NCI-H226 (cell line): ENCODE results near the gene PMVK.
"Not testable (repeated sequence)": the region's sequence is repeated elsewhere in the genome, so short reads cannot be mapped to it uniquely, and the experiment has no call there.

Experiments
- DNase-seq: peaks from one replicate; pipeline ENCODE4 v3.0.0-alpha.2; 2015

PMVK gene

DNA sequence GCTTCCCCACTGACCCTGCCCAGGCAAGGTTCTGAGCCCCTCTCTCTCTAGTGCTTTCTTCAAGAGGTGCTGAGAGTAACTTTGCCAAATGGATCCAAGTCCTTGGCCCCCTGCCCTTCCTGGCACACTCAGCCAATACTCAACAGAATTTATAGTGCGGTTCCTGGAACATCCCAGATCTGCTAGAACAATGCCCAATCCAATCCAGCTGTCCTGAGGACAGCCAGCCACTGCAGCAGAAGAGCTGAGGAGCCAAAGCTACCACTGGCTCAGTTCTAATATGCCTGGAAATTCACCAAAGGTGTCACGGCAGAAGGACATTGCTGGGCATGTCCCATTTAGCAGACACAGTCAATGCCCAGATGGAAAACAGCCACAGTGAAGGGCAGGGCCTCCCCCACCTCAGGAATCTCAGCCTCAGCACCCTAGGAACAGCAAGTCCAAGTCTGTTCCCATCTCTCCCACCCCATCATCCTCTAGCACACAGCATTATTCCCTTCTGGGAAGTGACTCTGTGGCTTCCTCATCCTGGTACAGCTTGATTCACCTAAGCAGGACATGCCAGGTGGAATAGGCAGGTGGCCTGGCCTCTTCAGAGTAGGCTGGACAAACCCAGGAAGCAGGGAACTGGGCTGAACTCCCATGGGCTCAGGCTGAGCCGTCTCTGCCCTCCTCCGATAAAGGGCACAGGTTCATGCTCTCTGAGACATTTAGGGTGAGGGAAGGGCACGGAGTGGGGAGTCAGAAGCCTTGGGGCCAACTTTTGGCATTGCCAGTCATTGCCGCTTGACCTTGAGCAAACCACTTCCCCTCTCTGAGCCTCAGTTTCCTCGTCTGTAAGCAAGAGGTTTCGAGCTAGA is 24.6 kb downstream of the PMVK start:
- DNase-seq: no peak

GRCh38 chr1:154910851-154911250 is 25.7 kb downstream of the PMVK start:
- DNase-seq: no peak

DNA sequence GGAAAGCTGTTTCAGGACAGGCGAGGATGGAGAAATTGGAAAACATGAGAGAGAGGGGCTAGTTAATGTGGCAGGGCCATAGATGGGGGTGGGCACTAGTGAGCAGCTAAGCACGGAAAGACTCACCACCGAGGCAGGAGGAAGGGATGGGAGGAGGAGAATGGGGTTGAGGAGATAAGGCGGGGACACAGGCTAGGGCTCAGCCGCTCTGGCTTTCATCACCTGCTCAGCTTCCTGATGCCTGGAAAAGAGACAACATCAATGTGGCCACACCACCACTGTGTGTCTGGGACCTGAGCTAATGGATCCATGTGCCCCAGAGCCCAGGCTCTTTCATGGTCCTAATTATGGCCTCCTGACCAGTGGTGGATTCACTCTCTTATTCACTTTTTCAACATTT is 27.6 kb downstream of the PMVK start:
- DNase-seq: no peak

- DNase-seq: not testable (repeated sequence)
Measured at GRCh38 chr1:154908129-154908528, 28.4 kb downstream of the PMVK start.

DNA sequence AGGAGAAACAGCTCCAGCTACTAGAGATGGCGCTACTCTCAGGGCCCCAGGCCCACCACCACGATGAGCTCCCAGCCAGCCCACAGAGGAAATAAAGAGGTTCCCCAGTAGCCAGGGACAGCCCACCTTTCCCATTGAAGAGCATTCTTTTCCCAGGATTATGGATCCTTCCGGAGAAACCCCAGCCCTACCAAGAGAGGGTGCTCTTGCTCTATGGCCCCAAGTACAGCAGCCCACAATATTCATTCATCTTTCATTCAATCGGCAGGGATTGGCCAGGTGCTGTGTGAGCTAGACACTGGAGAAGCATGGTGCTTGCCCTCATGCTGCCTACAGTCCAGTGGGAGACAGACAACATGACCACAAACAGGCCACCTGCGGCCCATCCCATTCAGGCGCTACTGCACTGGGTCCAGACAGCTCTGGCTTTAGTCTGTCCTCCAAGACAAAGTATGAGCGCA is 29.9 kb downstream of the PMVK start:
- DNase-seq: no peak

DNA sequence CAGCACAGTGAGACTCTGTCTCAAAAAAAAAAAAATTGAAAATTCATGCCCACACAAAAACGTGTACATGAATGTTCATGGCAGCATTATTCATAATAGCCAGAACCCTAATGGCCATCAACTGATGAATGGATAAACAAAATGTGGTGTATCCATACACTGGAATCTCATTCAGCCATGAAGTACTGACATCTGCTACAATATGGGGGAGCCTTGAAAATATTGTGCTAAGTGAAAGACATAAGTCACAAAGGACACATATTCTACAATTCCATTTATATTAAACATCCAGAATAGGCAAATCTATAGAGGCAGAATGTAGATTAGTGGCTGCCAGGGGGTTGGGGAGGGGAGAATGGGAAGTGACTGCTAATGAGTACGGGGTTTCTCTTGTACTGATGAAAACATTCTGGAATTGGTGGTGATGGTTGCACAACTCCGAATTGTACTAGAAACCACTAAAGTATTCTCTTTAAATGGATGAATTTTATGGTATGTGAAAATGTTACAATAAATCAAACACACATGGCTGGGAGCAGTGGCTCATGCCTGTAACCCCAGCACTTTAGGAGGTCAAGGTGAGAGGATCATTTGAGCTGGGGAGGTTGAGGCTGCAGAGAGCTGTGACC is 33.5 kb downstream of the PMVK start:
- no peak for DNase-seq

DNA sequence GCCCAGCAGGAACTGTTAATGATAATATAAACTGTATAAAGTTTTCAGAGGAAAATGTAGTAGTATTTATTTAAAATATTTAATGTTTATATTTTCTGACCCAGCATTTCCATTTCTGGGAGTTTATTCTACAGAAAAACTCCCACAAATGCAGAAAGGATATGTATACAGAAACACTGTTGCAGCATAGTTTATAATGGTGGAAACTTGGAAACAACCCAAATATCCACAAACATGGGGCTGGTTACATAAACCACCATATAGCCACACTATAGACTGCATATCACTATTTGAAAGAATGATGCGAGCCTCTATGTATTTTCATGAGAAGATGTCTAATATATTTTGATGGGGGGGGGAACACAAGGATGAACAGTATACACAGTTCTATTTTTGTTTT is 34.9 kb downstream of the PMVK start:
- DNase-seq: no peak

DNA sequence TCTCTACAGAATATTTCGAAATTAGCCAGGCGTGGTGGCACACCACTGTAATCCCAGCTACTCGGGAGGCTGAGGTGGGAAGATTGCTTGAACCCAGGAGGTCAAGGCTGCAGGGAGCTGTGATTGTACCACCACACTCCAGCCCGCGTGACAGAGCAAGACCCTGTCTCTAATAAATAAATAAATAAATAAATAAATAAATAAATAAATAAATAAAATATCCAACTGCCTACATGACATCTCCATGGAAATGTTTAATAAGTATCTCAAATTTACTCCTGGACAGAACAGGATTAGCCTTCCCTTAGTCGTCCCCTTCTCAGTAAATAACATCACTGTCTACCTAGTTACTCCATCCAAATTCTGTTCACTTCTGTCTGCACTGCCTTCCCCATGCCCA is 37.5 kb downstream of the PMVK start:
- DNase-seq: no peak

- no peak for DNase-seq
Measured at GRCh38 chr1:154896771-154897286, 39.7 kb downstream of the PMVK start.

DNA sequence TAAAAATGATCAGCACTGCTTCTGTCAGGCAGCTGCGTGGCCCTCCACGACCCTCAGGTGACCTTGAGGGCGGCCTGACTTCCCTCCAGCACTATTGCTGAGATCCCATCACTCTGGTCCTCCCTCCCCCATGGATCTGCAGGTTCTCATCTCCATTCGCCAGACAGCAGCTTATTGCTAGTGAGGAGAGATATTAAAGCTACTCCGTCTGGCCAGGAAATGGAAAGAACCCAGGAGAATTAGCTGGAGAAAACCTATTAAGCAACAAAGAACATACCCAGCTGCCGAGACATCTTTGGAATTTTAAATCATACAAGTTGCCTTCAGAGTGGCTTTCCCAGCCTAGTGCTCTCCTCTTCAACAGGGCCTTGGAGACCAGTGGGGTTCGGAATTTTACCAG is 40.7 kb downstream of the PMVK start:
- DNase-seq: no peak

- DNase-seq: no peak
Measured at GRCh38 chr1:154891452-154891851, 45.1 kb downstream of the PMVK start.

DNA sequence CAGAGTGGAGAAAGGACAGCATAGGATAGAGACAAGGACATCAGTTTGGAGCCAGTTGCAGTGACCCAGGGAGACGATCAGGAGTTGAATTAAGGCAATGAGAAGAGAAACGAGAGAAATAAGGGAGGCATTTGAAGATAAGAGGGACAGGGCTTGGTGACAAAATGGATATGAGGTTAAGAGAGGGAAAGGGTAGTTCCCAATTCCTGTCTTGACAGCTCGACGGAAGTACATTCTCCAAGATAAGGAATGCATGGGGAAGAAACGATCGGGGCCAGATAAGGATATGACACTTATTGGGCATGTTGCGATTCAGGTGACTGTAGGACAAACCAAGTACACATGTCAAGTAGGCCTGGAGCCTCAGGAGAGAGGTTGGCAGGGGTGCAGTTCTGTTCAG is 47.8 kb downstream of the PMVK start:
- no peak for DNase-seq

GRCh38 chr1:154886281-154887015 is 50.1 kb downstream of the PMVK start:
- no peak for DNase-seq

DNA sequence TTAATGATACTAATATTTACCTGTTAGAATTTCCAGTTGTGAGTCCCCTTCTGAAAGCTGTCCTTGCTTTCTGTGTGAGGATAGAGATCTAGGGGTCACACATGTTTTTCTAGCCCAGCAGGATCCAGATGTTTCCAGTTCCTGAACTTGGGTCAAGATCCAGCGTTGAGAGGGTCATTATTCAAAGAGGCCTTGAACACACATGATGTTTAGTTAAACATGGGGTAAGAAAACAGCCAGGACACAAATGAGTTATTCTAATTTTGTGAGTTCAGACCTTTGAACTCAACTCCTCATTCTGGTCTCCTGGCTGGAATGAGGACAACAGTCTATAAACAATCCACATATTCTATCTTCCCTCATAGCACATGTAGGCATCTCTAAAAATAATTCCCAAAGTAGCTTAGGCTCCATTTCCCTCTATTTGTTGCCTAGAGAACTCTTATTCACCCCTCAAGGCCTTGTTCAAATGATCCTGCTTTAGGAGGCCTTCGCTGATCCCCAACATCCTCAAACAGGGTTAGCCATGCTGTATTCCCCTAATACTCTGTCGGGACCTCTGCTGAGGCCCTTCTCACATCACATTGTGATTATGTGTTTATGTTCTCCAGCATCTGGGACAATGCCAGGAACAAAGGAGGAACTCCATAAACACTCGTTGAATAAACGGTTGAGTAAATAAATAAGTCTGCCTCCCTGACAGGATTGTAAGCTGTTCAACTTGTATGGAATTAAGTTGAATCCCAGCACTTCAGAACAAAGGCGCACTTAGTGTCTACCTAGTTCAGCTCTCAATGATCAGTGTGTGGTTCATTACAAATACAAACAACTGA is 51.4 kb downstream of the PMVK start:
- no peak for DNase-seq

DNA sequence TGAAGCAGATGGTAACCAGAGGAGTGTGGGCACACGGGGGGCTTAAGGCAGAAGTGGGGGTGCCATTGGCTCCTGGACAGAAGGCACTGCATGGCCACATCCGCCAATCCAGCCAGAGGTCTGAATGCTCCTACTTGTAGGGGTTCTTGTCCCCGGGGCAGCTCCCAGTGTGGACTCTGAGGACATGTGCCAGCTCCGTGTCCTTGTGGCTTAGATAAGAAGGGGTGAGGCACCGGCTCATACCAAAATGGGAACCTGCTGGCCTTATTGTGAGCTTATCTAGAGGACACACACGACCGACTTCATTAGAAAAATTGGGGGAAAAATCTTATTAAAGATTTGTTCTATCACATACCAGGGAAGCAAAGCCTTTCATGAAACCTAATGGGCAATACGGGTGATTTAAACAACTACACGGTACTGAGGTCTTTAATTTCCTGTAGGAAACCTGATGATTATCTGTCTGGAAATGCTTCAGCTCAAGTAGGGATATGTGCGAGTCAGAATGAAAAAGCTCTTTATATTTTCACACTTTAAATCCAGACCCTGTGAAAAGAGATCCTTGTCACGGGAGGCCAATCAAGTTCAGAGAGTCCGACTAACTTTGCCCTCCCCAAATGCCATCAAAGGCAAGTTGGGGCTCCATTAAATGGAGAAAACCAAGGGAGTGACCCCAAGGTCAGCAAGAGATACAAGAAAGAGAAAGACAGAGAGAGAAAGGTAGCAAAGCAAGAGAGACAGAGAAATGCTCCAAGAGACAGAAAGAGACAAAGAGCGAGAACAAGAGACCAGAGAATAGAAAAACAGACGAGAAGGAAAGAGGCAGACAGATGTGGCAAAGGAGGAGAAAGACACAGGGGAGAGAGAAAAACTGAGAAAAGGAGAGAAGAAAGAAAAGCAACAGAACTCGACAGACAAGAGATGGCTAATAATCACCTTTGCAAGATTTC is 52.3 kb downstream of the PMVK start:
- DNase-seq: no peak

DNA sequence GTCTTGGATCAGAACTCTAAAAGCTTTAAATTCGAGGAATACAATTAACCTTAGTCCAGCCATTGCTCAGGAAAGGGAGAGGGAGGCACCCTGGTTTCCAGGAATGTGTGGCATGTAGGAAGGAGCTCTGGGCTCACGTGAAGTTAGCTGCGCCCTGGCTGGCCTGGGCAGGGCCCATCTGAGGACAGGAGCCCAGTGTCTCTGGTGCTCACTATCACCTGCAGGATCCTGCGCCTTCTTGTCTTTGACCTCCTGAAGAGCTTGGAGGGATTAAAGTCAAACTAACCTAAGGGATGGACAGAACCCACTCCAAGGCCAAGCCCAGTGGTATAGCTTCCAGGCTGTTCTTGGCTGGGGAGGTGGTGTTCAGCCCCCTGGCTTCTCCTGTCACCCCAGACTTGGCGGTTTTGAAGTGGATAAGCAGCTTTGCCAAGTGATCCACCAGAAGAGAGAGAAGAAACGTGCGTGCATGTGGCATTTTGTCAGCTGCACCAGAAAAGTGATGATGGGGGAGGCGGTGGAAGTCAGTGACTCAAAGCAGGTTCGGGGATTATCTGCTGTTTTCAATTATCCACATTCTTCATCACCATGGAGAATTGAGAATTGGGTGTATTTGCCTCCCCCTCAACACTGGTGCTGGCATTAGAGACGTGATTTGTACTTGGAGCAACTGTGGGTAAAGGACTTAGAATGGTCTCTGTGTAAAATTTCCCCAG is 54.5 kb downstream of the PMVK start:
- DNase-seq: peak; percentile 27

DNA sequence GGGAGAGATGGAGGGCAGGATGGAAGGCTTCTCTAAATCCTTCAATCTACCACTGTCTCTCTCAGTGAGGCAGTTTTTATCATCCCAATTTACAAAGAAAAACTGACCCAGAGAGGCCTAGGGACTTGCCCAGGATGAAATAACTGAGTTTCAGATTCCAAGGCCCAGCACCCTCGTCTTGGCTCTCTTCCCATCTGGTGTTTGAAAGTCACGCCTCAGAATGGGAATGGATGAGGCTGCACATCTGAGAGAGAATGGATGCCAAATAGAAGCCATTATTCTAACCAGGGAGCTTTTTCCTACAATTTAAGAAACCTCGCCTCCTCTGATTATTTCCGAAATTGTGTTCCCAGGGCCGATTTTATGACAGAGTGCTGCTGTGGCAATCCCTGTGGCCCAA is 55.8 kb downstream of the PMVK start:
- DNase-seq: no peak

- no peak for DNase-seq
Measured at GRCh38 chr1:154879038-154879421, 57.5 kb downstream of the PMVK start.

- peak; percentile 55 for DNase-seq
Measured at GRCh38 chr1:154878371-154879037, 58.0 kb downstream of the PMVK start.

- DNase-seq: no peak
Measured at GRCh38 chr1:154877370-154877974, 59.0 kb downstream of the PMVK start.
